ENCODE measurements around the gene MRPL28. TPM values are rescaled to one million over a fixed set of nuclear protein-coding genes. Genes with fewer than 3 reads are reported as not detected.
A peak's percentile ranks its signal among the peaks of the same experiment; 100 is the strongest.

The MRPL28 gene
- total RNA-seq, 4 donors from 2014 or later, result 57.9 to 68.2 (median 63.0) TPM

GRCh38 chr16:371515-372301 is 1.4 kb upstream of the MRPL28 start:
- peak overlapping the region in 1 of 4 donors; percentile 77 for H3K27ac ChIP-seq
- TF ChIP-seq, protein P1, sequence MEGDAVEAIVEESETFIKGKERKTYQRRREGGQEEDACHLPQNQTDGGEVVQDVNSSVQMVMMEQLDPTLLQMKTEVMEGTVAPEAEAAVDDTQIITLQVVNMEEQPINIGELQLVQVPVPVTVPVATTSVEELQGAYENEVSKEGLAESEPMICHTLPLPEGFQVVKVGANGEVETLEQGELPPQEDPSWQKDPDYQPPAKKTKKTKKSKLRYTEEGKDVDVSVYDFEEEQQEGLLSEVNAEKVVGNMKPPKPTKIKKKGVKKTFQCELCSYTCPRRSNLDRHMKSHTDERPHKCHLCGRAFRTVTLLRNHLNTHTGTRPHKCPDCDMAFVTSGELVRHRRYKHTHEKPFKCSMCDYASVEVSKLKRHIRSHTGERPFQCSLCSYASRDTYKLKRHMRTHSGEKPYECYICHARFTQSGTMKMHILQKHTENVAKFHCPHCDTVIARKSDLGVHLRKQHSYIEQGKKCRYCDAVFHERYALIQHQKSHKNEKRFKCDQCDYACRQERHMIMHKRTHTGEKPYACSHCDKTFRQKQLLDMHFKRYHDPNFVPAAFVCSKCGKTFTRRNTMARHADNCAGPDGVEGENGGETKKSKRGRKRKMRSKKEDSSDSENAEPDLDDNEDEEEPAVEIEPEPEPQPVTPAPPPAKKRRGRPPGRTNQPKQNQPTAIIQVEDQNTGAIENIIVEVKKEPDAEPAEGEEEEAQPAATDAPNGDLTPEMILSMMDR (IDR thresholded peaks at IDR 0.05), result no peak
- TF ChIP-seq POLR2A (IDR thresholded peaks at IDR 0.05), result no peak
- DNase-seq, result no peak
- no peaks in the 10 kb centered on the region for H3K9me3 ChIP-seq
- peaks cover 14 to 80% (median 26%) of the 10 kb centered on the region in 3 donors for H3K36me3 ChIP-seq
- no peak overlapping the region for H3K4me3 ChIP-seq
- intact Hi-C loops (cut with DNase I), result no loop called here
- WGBS, 2 donors, result 92 to 98% methylated on average over 8 to 16 of the region's 31 CpGs
- H3K27me3 ChIP-seq, result no peaks in the 10 kb centered on the region
- H3K4me1 ChIP-seq, result peaks cover 16 to 25% (median 16%) of the 10 kb centered on the region in 3 donors

- Histone ChIP-seq H3K4me1 (peaks cover 16 to 25% (median 16%) of the 10 kb centered on the region in 3 donors), H3K27me3 (no peaks in the 10 kb centered on the region), H3K9me3 (no peaks in the 10 kb centered on the region), H3K36me3 (peaks cover 14 to 80% (median 27%) of the 10 kb centered on the region in 3 donors), H3K27ac (peak overlapping the region; percentile 61 to 84 (median 76)), H3K4me3 (peak overlapping the region in 3 of 4 donors; percentile 54 to 73 (median 58))
- 47 to 51% methylated on average over 4 to 5 of the region's 10 CpGs for WGBS, 2 donors
- intact Hi-C loops (cut with DNase I), result no loop called here
- no peak for TF ChIP-seq POLR2A (IDR thresholded peaks at IDR 0.05)
- TF ChIP-seq, protein P1 (IDR thresholded peaks at IDR 0.05), result no peak
- DNase-seq, result no peak
Observed at GRCh38 chr16:370979-371514, 709 bp upstream of the MRPL28 start.

DNA sequence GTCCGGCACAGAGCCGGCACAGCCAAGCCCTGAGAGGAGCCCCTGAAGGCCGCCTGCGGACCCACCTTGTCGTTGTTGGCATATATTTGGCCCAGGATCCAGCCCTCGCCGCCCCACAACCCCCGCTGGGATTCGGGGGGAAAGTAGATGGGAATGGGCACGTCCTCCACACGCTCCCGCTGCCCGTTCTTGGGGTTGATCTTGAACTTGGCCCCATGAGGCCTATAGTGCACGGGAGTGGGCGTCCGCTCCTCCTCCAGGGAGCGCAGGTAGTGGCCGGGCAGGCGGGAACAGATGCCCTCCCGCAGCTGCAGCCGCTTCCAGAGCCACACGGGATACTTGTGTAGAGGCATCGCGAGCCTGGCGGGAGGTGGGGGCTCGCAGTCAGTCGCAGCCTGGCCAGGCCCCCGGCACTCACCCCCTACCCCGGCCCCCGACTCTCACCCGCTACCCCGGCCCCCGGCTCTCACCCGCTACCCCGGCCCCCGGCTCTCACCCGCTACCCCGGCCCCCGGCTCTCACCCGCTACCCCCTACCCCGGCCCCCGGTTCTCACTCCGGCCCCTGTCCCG is 387 bp downstream of the MRPL28 start:
- Histone ChIP-seq H3K27ac (peak overlapping the region; percentile 61 to 84 (median 76)), H3K9me3 (no peaks in the 10 kb centered on the region), H3K27me3 (peaks cover 0 to 2% (median 0%) of the 10 kb centered on the region in 4 donors), H3K36me3 (peaks cover 14 to 72% (median 26%) of the 10 kb centered on the region in 3 donors), H3K4me3 (peak overlapping the region; percentile 42 to 73 (median 56)), H3K4me1 (peaks cover 16 to 25% (median 16%) of the 10 kb centered on the region in 3 donors)
- no peak for DNase-seq
- TF ChIP-seq POLR2A (IDR thresholded peaks at IDR 0.05), result no peak
- TF ChIP-seq, protein P1 (IDR thresholded peaks at IDR 0.05), result no peak
- WGBS, 2 donors, result 14% methylated on average over 5 of the region's 44 CpGs; no CpG with 5 or more reads in 1 of the 2 donors
- intact Hi-C loops (cut with DNase I), result no loop called here

- H3K4me1 ChIP-seq, result peaks cover 16 to 25% (median 16%) of the 10 kb centered on the region in 3 donors
- H3K9me3 ChIP-seq, result no peaks in the 10 kb centered on the region
- intact Hi-C loops (cut with DNase I), result no loop called here
- no peak for TF ChIP-seq POLR2A (IDR thresholded peaks at IDR 0.05)
- TF ChIP-seq, protein P1 (IDR thresholded peaks at IDR 0.05), result no peak
- DNase-seq, result no peak
- peak overlapping the region; percentile 42 to 73 (median 56) for H3K4me3 ChIP-seq
- H3K27me3 ChIP-seq, result peaks cover 0 to 8% (median 0%) of the 10 kb centered on the region in 4 donors
- no peak overlapping the region for H3K27ac ChIP-seq
- whole genome bisulfite sequencing, 2 donors, result 62 to 68% methylated on average over 12 to 16 of the region's 20 CpGs
- H3K36me3 ChIP-seq, result peaks cover 14 to 66% (median 21%) of the 10 kb centered on the region in 3 donors
Observed at GRCh38 chr16:369275-369865, 968 bp downstream of the MRPL28 start.
